ENCODE data around the gene POLQ. TPM values are rescaled to one million over a fixed set of nuclear protein-coding genes. Genes with fewer than 3 reads are reported as not detected.

Gene POLQ
- total and polyA plus RNA-seq, 2 of the 4 experiments (the other 2 are of a cell fraction): 1.8 to 5.0 TPM

DNA sequence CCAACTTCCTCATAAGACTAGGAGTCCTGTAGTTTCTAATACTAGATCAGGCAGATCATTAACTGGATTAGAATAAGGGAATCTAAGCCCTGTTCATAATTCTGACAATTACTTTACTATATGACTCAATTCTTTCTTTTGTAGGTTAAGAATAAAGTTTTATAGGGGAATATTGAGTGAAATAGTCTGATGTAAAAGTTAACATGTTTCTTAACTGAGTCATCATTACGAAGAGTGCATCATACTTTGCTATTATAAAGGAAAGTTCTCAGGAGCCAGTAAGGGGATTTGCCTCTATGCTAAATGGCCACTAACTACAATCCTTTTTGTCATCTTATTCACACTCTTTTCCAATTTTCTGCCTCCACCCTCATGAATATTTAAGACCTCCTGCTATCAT is 63.1 kb downstream of the POLQ start:
- POLR2A ChIA-PET (ENCODE audit: unreplicated experiment): no interaction called here
- Histone ChIP-seq H4K20me1 (ENCODE audit: insufficient read depth, low read length) (no peaks in the 10 kb centered on the region), H3K27ac (ENCODE audit: insufficient read depth, low read length) (no peak overlapping the region)

More for the DNA sequence above, 63.1 kb downstream of the POLQ start:
- Histone ChIP-seq H4K8ac (ENCODE audit: low read depth in 2 of 2, low read length in 2 of 2) (no peak overlapping the region; a peak in 2 of 4 replicates), H3K56ac (ENCODE audit: extremely low read depth, insufficient read depth, low read length) (no peak overlapping the region), H2BK15ac (ENCODE audit: low read depth, low read length) (no peak overlapping the region), H3K23ac (ENCODE audit: low read depth, low read length) (no peak overlapping the region), H3K9ac (ENCODE audit: low read depth, low read length) (no peak overlapping the region), H2AK5ac (ENCODE audit: low read depth, low read length) (no peak overlapping the region), H2BK20ac (ENCODE audit: low read depth, low read length) (no peak overlapping the region), H3K36me3 (ENCODE audit: control insufficient read depth, insufficient read depth, low read length) (no peaks in the 10 kb centered on the region), H3K18ac (ENCODE audit: low read depth, low read length) (no peak overlapping the region), H3K4me1 (ENCODE audit: control insufficient read depth, insufficient read depth, low read length) (peaks cover 10% of the 10 kb centered on the region), H2BK120ac (ENCODE audit: low read depth, low read length) (peak overlapping the region; percentile 44; the same call in 1 of the 2 replicates), H3K9me3 (ENCODE audit: control insufficient read depth, insufficient read depth, low read length) (no peaks in the 10 kb centered on the region), H4K5ac (ENCODE audit: low read depth, low read length) (no peak overlapping the region), H3K27me3 (ENCODE audit: control insufficient read depth, insufficient read depth, low read length) (no peaks in the 10 kb centered on the region), H2BK5ac (ENCODE audit: low read depth, low read length, poor library complexity, severe bottlenecking) (peak overlapping the region; percentile 90), H3K4ac (ENCODE audit: low read depth, low read length) (no peak overlapping the region), H4K91ac (ENCODE audit: insufficient read depth, low read depth, low read length) (no peak overlapping the region), H3K4me2 (ENCODE audit: low read depth, low read length) (peak overlapping the region; percentile 63; the same call in 1 of the 2 replicates), H3K4me3 (ENCODE audit: insufficient read depth, low read depth, low read length) (no peak overlapping the region), H2AFZ (replicated peaks; ENCODE audit: low read length, poor library complexity) (no peak overlapping the region), H3K79me1 (ENCODE audit: low read depth in 1 of 2, low read length in 2 of 2) (peaks cover 2 to 10% of the 10 kb centered on the region in 2 experiments; a peak in 2 of 4 replicates), H3K14ac (replicated peaks; ENCODE audit: low read depth, low read length) (no peak overlapping the region), H2AK9ac (replicated peaks; ENCODE audit: low read depth, low read length, poor library complexity) (no peak overlapping the region), H3K9me1 (ENCODE audit: insufficient read depth, low read length) (0 out of 2 replicates have a peak, but pooled peaks cover 3% of the 10 kb centered on the region)
- DNase-seq (peak; percentile 91), ATAC-seq (ENCODE audit: low read depth) (peak; percentile 72)
- dilution Hi-C loops (cut with HindIII; ENCODE audit: low sequenced_read_pairs, unreplicated experiment): no loop called here
- intact Hi-C loops (cut with micrococcal nuclease): no loop called here
- BruUV-seq (replicated peaks): no TSS peak
- CTCF ChIA-PET: no interaction called here
- peak; percentile 81 for TF ChIP-seq FOS (IDR thresholded peaks at IDR 0.05; ENCODE audit: low read depth, low read length)
- TF ChIP-seq MAFK (IDR thresholded peaks at IDR 0.05; ENCODE audit: low read depth, low read length): 0 out of 2 replicates have a peak, but pooled peaks have one; percentile 8
- no peak for TF ChIP-seq MXI1 (IDR thresholded peaks at IDR 0.05; ENCODE audit: borderline replicate concordance, low read depth, low read length)
- TF ChIP-seq CTCF (conservative IDR thresholded peaks at IDR 0.05; ENCODE audit: low read depth, low read length): no peak
- 0 out of 2 replicates have a peak, but pooled peaks have one; percentile 30 for TF ChIP-seq CEBPB (IDR thresholded peaks at IDR 0.05; ENCODE audit: low read depth, low read length)
- TF ChIP-seq POLR2A (IDR thresholded peaks at IDR 0.05; ENCODE audit: low read depth, low read length): no peak
- no peak for TF ChIP-seq RFX5 (IDR thresholded peaks at IDR 0.05; ENCODE audit: low read depth, low read length)
- TF ChIP-seq NFE2L2 (IDR thresholded peaks at IDR 0.05; ENCODE audit: low read depth, low read length): no peak; the same call in 1 of the 2 replicates
- no peak for TF ChIP-seq RAD21 (IDR thresholded peaks at IDR 0.05; ENCODE audit: low read length)
- WGBS, 2 experiments (ENCODE audit: extremely low coverage in 2 of 2, insufficient read length in 1 of 2): no CpG with 5 or more reads among the region's 1 CpG
- in situ Hi-C loops (cut with MboI; ENCODE audit: low sequenced_read_pairs): loop anchor here (25.0 kb wide), 2 partner anchors 920 to 1045 kb away; no protein-coding TSS in a partner anchor

All from IMR-90 (cell line).